Activated CD4-positive, alpha-beta T cell treated with anti-CD3 and anti-CD28 coated beads for 48 hours (primary cell): ENCODE results near the gene TNFAIP8L1.

Source experiments
- DNase-seq: peaks from one replicate; pipeline ENCODE4 v3.0.0-alpha.2; 2020

Gene TNFAIP8L1

DNA sequence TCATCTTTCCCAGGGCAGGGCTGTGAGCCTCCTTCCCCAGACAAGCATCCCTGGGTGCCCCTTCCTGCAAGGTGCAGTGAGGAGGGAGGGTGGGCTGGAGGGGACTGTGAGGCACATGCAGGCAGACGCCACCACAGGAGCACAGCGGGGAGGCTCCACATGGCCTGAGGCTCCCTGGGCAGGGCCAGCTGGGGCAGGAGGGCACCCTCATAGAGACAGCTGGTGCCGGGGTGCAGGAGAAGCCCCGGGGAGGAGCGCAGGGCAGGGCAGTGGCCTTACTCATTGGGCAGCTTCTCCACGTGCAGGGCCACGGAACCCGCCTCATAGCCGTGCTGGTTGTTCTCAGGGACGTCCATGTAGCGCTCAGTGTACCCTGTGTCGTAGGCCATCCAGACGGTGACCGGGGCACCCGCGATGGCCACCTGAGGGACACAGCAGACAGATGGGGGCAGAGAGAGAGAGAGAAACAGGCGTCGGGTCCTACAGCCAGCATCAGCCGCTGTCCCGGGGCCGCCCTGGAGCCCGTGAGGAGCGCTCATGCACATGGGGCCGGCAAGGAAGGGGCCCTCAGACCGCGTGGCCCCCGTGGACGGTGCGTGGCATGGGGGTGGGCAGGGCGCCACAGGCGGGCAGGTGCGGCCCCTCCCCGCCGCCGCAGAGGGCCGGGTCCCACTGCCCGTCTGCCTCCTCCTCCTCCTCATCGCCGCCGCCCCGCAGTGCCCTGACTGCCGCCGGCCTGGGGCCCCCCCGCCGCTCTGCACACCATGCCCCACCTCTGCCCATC lies 43.3 kb downstream of the TNFAIP8L1 start:
- no peak for DNase-seq

DNA sequence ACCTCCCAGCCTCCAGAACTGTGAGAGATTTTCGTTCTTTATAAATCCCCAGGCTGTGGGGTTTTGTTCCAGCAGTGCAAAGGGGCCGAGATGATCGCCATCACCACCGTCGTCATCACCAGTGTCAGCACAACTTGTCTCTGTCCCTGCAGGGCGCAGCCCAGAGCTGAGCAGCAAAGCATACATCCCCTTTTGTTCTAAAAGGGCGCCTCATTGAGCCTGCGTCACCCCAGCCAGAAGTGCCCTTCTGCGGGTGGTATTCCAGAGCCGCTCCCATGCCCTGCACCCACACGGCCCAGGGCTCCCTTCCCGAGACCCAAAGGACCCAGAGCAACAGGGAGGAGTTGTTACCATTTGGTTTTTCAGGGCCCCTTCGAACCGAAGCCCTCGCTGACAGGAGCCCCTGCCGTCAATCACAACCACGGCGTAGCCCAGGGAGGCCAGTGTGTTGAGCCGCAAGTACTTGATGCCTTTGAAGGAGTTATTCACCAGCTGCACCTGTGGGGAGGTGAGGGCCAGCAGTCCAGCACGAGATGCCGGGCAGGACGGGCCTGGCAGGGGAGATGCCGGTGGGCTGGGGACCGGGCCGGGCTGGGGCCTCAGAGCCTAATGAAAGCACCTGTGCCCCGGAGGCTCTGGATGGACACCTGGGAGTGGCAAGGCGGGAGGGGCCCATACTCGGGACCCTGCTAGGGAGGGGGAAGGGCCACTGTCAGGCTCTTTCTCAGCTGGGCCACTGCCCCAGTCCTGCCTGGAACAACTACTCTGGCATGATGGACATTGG lies 45.2 kb downstream of the TNFAIP8L1 start:
- no peak for DNase-seq

DNA sequence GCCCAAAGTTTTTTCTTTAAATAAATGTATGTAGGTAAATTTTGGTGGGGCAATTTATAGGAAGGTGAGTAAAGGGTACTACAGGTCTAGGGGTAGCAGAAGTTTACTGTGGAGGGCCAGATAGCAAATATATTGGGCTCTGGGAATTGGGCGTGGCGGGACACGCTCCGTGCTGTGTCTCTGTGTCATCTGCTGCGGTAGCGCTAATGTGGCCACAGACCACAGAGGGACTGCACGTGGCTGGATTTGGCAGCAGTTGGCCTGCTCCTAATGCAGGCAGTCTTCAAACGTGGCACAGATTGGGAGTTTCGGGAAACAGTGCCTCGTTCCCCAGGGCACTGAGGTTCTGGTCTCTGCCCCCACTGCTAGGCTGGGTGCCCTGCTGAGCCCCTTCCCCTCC lies 47.4 kb downstream of the TNFAIP8L1 start:
- DNase-seq = no peak

DNA sequence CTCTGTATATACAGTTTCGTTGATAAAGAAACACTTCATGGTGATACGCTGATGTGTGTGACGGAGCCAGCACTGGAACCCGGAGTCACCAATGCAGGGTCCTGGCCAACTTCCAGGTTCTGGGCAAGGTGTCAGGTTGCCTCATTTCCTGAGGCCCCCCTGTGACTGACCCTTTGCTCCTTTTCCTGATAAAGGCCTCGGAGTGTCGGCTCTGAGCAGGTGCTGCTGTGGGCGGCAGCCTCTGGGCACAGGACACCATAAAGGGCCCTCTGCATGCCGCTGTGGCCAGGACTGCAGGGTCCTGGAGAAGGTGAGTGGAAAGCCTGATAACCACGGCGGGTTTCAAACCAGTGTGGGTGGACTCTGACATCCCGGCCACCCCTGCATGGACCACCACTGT lies 48.1 kb downstream of the TNFAIP8L1 start:
- DNase-seq = no peak

DNA sequence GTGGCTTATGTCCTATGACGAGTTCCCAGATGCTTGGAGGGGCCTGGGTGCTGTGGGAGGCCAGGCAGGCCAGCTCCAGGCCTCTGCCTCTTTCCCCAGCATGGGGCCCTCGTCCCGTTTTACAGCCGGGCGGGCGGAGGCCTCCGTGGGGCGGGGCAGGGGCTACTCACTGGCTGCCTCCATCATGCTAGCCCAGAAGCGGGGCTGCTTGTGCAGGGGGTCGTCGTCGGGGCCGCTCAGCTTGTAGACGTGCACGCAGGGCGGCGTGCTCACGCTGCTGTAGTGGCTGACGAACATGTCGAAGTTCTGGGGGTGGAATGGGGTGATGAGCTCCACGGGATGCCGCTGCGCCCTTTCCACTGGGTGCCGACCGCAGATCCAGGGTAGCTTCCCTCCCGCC lies 49.3 kb downstream of the TNFAIP8L1 start:
- DNase-seq = no peak

DNA sequence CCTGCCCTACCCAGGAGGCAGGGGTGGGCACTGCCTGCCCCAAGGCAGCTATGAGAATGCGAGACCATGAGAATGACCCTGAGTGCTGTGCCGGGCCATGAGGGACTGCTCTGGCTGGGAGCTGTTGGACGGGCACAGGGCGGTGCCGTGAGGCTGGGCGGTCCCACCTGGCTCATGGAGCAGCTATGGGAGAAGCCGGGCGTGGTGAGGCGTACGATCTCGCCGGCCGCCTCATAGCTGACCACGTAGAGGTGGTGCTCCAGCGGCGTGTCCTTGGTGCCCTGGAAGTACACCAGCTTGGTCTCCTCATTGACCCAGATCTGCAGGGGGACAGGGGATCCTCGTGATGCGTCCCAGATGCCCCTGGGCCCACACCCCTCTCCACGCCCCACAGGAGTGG lies 50.1 kb downstream of the TNFAIP8L1 start:
- DNase-seq = no peak

DNA sequence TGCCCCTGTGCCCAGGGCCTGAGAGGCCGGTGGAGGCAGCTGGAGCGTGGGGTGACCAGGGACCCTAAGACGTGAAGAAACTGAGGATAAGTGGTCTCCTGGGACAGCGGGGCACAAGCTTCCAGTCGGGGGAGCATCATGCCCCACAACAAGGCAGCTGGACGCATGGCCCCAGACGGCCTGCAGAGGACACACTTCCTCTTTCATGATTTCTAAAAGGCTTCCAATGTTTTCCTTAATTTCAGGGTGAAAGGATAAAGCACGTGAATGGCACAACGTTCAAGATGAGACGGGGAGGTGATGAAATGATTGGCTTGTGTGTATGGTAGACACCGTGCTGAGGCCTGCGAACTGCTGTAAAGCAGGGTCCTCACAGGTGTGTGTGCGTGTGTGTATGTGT lies 51.0 kb downstream of the TNFAIP8L1 start:
- no peak for DNase-seq

DNA sequence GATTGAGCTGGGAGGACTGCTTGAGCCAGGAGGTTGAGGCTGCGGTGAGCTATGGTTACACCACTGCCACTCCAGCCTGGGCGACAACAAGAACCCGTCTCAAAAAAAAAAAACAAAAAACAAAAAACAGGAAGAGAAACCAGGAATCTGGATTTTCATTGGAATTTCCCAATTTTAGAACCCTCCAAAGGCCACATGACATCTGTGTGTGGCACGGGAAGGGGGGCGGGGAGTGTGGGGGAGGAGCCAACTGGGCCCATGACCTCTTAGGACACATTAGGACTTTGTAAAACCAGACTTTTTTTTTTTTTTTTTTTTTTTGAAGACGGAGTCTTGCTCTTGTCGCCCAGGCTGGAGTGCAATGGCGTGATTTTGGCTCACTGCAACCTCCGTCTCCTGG lies 52.1 kb downstream of the TNFAIP8L1 start:
- DNase-seq = no peak

DNA sequence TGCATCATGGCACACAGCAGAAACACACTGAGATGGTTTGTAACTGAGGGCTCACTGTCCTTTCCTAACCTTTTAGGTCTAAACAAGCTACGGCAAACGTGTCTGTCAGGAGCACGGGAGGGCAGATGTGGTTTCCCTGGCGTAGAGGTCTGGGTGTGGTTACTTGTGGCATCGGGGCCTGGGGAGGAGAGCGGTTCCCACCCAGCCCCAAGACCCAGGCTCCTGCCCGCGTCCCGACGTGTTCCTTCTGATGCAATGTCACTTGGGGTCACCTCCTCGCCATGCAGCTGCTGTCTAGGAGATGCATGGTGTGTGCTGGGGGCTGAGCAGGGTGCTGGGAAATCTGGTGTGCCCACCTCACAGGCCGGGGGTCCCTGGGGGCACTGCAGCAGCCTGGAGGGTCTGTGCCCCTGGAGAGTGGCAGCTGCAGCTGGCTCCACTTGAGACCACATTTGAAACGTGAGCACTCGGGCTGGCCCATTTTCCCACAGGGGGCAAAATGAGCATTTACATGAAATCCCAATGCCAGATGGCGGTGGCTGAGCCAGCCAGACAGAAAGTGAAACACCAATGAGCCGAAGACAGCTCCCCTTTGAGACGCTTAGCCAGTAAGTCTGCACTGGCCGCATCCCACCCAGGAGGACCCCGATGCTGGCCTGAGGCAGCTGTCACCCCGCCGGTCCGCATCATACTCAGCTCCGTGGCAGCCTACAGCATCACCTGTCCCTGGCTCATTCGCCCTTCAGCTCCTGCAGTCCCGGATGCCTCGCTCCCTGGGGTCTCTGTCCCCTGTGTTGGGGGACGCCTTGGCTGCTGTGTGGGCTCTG lies 53.1 kb downstream of the TNFAIP8L1 start:
- no peak for DNase-seq

DNA sequence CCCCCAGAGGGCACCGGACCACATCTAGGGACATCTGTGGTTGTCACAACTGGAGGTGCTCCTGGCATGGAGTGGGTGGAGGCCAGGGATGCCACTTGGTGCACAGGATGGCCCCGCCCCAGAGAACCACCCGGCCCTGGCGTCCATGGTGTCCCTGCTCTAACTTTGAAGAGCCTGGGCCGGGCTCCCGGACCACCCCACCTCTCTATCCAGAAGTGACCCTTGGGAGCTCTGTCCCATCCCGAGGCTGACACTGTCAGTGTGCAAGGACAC lies 53.7 kb downstream of the TNFAIP8L1 start:
- no peak for DNase-seq

DNA sequence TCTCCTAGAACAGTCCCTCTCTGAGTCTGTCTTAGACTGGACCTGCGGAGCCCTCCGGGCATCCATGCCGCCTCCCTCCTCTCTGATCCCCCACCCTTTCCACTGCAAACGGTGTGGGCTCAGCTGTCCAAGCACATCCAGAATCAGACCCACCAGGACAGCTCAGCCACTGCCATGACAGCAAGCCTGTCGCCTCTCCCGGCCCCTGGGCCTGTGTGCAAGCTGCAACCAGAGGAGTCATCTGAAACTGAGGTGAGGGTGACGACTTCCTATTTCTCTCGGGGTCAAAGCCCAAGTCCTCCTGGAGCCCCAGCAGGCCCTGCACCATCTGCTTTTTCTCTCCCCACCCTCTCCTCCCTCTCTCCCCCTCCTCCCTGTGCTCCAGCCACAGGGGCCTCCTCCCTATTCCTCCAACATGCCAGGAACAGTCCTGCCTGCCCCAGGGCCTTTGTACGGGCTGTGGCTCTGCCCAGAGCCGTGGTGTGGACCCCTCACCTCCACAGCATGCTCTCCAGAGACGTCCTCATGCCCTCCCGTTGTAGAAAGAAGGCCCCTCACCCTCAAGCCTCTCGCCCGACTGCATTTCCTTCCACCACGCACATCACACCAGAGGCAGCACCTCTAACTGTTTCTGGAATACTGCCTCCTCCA lies 54.3 kb downstream of the TNFAIP8L1 start:
- no peak for DNase-seq

DNA sequence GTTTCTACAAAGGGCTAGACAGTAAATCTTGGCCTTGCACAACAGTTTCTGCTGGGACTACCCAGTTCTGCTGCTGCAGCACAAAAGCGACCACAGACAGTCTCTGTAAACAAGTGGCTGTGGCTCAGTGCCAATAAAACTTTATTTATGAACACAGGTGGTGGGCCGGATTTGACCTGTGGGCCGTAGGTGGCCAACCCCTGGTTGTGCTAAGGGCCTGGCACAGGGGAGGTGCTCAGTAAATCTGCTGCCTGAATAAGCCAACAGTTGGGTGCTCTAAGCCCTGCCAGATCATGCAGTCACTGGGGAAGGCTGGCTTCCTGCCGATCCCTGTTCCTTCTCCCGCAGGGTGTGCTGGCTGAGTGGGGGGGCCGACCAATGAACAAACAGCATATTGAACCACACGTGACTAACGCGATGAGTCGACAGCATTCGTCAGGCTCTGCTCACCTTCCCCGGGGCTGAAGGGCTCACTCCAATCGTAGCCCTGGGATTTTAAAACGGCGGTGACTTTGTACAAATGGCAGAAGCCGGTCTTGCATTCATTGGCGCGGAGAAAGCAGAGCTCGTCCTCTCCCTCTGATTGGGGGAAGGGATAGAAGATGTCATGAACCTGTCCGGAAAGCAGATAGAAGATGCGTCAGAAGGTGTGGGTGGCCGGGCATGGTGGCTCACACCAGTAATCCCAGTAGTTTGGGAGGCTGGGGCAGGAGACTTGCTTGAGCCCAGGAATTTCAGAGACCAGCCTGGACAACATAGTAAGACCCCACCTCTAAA lies 55.1 kb downstream of the TNFAIP8L1 start:
- no peak for DNase-seq

DNA sequence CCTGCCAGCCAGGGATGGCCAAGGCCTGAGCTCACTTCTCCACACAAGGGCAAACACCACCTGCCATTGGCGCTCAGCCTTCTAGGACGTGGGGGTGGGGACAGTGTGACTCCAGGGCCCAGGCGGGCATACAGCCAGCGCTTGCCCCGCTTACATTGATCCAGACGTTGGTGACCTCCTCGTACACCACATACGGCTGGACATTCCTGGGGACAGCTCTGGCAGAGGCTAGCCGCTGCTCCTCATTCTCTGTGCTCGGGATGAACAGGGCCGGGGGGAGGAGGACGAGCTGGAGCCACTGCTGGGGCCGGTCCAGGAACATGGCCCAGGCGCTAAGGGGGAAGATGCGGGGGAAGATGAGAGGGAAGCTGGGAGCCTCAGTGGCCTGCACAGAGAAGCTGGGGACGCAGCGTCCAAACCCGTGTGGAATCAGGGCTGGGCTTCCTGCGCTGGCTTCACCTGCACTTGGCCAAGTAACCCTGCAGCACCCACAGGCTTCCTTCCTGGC lies 56.0 kb downstream of the TNFAIP8L1 start:
- DNase-seq = no peak

DNA sequence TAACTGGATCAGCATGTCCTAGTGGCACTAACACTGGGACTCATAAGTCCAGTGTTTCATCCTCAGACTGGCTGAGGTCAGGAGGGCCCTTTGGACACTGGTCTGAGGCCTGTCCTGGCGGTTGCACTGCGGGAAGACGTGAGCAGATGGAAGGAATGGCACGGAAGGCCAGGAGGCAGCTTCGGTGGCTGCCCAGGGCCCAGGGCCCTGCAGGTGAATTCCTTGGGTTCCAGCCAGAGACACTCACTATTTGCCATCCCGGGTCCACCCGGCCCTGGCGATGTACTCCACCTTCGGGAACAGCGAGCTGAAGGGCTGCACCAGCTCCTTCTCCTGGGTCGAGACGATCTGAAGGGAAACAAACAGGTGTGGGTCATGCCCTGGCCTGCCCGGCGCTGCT lies 58.0 kb downstream of the TNFAIP8L1 start:
- DNase-seq = no peak

DNA sequence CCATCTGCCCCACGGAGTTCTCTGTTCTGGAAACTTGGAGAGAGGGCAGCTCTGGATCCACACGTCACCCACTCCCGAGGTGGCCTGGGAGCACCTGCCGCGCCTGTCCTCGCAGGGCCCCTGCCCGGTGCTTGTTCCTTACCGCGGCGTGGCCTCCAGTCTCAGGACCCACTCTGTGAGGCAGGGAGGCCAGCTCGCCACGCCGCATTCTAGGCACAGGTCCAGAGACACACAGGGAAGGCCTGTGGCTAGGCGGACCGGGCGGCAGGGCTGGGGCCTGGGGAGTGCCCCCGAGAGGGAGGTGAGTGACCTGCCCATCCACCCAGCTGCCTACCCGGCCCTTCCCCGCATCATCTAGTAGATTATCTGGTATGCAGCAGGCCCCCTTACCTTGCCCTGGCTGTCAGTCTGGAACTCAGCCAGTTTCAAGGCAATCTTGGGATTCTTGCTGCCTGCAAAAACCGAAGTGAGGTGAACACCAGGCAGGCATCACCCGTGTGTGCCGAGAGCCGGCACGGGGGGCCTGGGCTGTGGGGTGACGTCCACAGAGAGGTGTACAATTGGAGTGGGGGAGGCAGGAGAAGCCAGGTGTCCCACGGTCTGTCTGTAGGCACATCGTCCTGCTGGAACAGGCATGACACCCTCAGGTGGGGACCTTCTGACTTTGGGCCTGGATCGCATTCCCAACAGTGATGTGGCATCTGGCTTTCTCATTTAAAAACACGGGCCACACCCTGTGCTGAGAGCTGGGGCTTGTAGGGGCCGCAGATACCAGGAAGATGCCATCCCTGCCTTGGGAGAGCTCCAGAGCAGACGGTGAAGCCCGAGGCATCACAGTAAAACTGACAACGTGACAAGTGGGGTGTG lies 60.7 kb downstream of the TNFAIP8L1 start:
- DNase-seq = no peak

DNA sequence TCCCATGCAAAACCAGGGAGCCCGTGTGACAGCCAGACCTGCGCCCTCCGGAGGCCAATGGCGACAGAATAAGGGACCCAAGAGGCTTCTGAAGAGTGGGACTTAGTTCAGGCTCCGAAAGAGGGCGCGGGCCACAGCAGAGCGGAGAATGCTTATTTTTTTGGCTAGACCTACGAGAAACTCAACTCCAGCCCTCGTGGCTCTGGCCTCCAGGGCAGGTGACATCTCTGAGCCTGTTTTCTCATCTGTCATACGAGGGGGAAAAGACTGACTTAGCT lies 61.3 kb downstream of the TNFAIP8L1 start:
- DNase-seq = no peak

DNA sequence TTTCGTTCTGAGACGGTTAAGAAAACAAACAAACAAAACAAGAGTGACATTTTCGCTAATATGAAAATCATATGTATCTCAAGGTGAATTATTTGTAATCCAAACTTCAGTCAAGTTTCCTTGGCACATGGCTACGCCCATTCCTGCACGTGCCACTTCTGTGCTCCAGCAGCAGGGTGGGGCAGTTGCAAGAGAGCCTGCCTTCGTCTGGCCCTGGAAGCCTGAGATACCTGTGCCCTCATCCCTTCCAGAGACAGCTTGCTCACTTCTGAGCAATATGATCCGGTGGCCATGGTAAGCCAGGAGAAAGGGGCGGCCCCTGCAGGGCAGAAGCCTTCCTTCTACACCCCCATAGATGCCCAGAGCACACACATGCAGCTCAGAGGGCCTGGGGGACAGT lies 62.2 kb downstream of the TNFAIP8L1 start:
- DNase-seq = no peak

DNA sequence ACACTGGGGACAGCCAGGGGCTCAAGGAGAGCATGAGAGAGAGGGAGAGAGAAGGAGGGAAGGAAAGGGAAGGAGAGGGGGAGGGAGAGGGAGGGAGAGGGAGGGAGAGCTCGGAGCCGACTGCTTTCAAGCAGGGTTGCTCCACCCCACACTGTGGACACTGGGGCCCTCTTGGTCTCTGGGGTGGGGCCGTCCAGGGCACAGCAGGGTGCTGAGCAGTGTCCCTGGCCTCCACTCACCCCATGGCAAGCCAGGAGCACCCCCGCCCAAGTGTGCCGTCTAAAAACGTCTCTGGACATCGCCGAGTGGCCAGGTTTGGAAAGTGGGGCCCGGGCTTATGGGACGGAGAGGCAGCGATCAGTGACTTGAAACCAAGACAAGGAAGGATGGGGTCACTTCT lies 63.4 kb downstream of the TNFAIP8L1 start:
- DNase-seq = no peak

DNA sequence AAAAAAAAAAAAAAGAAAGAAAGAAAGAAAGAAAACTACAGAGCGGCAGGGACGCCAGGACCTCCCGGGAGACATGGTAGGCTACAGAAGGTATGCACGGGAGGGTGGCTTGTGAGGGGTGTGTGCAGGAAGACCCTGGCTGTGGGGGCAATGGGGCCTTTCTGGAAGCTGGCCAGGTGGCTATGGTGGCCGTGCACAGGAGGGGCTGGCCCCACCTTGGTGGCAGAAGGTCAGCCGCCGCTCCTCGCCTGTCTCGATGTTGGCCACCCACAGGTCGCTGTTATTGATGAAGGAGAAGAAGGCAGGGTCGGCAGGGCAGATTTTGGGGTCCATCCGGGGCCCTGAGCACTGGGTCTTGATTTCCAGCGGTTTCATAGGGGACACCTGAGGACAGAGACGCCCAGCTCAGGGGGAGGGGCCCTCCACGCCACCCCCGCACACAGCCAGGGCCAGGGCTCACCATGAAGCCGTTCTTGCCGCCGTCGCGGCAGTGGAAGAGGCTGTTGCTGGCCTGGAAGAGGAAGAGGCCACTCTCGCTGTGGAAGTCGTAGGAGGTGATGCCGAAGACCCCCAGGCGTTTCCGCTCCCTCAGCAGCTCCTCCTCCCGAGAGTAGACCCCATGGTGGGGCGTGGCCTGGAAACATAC lies 64.5 kb downstream of the TNFAIP8L1 start:
- DNase-seq = no peak

DNA sequence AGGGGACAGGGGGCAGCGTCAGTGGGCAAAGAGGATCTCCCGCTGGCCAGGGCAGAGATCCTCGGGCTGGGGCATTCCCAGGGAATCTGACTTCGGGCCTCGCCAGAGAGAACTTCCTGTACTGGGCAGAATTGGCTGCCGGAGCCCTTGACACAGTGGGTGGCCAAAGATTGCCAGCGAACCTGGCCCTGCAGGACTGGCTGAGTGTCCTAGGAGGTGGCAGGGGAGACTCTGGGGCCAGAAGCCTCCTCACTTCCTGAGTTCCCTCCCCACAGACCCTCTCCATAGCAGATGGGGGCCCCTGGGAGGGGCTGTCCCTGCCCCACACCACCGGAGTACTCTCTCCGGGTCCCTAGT lies 65.0 kb downstream of the TNFAIP8L1 start:
- no peak for DNase-seq
